Left lung (tissue), 10 donors: Measurements from ENCODE around the gene OR6K3. TPM values are rescaled to one million over a fixed set of nuclear protein-coding genes. Genes with fewer than 3 reads are reported as not detected.

Experiments
- ATAC-seq: fragments of 200-7000 bp; cut with Tn5 transposase; one replicate; pipeline ENCODE4 v1.9.1; 2020; ENCODE audit warnings: moderate library complexity
- DNase-seq, 4 donors: peaks; one replicate each; pipeline ENCODE4 v3.0.0-alpha.2; 2013 to 2020
- H3K27ac ChIP-seq, 2 donors: fragments of 200-600 bp; sonication (generic) in 1 of 2; one replicate each; pipeline versions ENCODE4 v1.5.0 to v1.8.0; 2020 to 2021
- H3K27me3 ChIP-seq, 2 donors: fragments of 200-600 bp; sonication (generic) in 1 of 2; one replicate each; pipeline versions ENCODE4 v1.5.0 to v1.8.0; 2020 to 2021
- H3K36me3 ChIP-seq, 2 donors: fragments of 200-600 bp; sonication (generic) in 1 of 2; one replicate each; pipeline versions ENCODE4 v1.5.0 to v1.8.0; 2020 to 2021
- H3K4me1 ChIP-seq, 2 donors: fragments of 200-600 bp; one replicate each; pipeline ENCODE4 v1.8.0; 2021
- H3K4me3 ChIP-seq, 2 donors: fragments of 200-600 bp; sonication (generic) in 1 of 2; one replicate each; pipeline versions ENCODE4 v1.5.0 to v1.8.0; 2020 to 2021; ENCODE audit warnings: mild to moderate bottlenecking in 1 of 2
- H3K9me3 ChIP-seq, 2 donors: fragments of 200-600 bp; sonication (generic) in 1 of 2; one replicate each; pipeline versions ENCODE4 v1.5.0 to v1.8.0; 2020 to 2021
- intact Hi-C, 2 donors: fragments of 100-400 bp; cut with DNase I; formaldehyde crosslinking; loops; one replicate each; pipeline versions ENCODE4 v1.11.2 to v1.14.2; 2022
- polyA plus RNA-seq, 6 donors: library from polyadenylated mRNA; unstranded; fragments of 120-200 nt; gene quantifications; one replicate each; pipeline ENCODE4 v1.2.1, GENCODE V29; 2013; ENCODE audit not compliant: insufficient read length in 6 of 6
- total RNA-seq, 2 donors: library from RNA; stranded (reverse); fragmentation: NEBNext Ultra II Directional; extraction: Animal tissue kit (Norgen Biotek cat#: 25700); gene quantifications; one replicate each; pipeline ENCODE4 v1.2.1, GENCODE V29; 2021
- TF ChIP-seq, protein P1 (sequence below), 2 donors: fragments of 200-600 bp; sonication (generic) in 1 of 2; IDR thresholded peaks; one replicate each; pipeline versions ENCODE4 v1.5.0 to v1.8.0; 2021; ENCODE audit warnings: antibody characterized with exemption in 2 of 2
- donor health status: DM: no; HTN: yes; CAD: no.
- donor health status: DM: no; HTN: no; CAD: no.

OR6K3 gene
- total and polyA plus RNA-seq, 8 donors, result 0.10 to 0.21 TPM; not detected in 6

DNA sequence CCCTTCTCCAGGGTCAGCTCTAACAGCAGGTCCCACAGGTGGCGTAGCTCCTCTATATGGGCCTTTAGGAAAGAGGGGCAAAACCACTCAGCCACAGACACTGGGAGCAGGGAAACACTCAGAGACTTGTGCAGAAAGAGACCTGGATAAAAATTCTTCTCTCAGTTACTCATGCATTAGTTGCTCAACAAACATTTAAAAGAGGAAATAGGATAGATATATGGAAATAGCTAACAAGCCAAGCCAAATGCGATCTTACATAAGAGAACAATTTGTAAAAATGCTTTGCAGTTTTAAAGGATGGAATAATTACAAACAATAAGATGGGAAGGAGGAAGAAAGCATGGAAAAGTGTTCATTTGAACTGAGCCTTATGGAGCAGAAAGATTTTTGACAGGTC, 38.9 kb downstream of the OR6K3 start:
- TF ChIP-seq, protein P1, sequence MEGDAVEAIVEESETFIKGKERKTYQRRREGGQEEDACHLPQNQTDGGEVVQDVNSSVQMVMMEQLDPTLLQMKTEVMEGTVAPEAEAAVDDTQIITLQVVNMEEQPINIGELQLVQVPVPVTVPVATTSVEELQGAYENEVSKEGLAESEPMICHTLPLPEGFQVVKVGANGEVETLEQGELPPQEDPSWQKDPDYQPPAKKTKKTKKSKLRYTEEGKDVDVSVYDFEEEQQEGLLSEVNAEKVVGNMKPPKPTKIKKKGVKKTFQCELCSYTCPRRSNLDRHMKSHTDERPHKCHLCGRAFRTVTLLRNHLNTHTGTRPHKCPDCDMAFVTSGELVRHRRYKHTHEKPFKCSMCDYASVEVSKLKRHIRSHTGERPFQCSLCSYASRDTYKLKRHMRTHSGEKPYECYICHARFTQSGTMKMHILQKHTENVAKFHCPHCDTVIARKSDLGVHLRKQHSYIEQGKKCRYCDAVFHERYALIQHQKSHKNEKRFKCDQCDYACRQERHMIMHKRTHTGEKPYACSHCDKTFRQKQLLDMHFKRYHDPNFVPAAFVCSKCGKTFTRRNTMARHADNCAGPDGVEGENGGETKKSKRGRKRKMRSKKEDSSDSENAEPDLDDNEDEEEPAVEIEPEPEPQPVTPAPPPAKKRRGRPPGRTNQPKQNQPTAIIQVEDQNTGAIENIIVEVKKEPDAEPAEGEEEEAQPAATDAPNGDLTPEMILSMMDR (IDR thresholded peaks at IDR 0.05), result no peak
- intact Hi-C loops, result no loop called here
- no peaks in the 10 kb centered on the region for H3K4me1 ChIP-seq
- H3K4me3 ChIP-seq, result no peak overlapping the region
- DNase-seq (no peak), ATAC-seq (no peak)
- H3K27me3 ChIP-seq, result no peaks in the 10 kb centered on the region
- no peak overlapping the region for H3K27ac ChIP-seq
- H3K36me3 ChIP-seq, result no peaks in the 10 kb centered on the region
- no peaks in the 10 kb centered on the region for H3K9me3 ChIP-seq

DNA sequence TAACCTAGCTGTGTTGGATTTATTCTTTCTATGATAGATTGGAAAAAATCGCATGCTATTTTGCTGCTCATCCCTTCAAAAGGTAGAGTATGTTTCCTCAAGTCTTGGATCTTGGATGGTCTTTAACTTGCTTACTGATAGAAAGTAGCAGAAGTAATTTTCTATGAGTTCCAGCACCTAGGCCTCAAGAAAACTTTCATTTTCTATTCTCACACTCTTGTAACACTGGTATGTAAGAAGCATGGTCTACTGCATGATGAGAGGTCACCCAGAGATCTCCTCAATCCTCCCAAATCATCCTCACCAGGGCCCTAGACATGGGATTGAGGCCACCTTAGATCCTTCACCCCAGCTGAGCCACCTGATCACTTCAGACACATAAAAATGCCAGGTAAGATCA, 41.2 kb downstream of the OR6K3 start:
- no peak overlapping the region for H3K27ac ChIP-seq
- no peaks in the 10 kb centered on the region for H3K27me3 ChIP-seq
- no peaks in the 10 kb centered on the region for H3K9me3 ChIP-seq
- DNase-seq (no peak), ATAC-seq (no peak)
- H3K4me1 ChIP-seq, result no peaks in the 10 kb centered on the region
- H3K36me3 ChIP-seq, result no peaks in the 10 kb centered on the region
- TF ChIP-seq, protein P1 (IDR thresholded peaks at IDR 0.05), result no peak
- no peak overlapping the region for H3K4me3 ChIP-seq
- intact Hi-C loops, result no loop called here

DNA sequence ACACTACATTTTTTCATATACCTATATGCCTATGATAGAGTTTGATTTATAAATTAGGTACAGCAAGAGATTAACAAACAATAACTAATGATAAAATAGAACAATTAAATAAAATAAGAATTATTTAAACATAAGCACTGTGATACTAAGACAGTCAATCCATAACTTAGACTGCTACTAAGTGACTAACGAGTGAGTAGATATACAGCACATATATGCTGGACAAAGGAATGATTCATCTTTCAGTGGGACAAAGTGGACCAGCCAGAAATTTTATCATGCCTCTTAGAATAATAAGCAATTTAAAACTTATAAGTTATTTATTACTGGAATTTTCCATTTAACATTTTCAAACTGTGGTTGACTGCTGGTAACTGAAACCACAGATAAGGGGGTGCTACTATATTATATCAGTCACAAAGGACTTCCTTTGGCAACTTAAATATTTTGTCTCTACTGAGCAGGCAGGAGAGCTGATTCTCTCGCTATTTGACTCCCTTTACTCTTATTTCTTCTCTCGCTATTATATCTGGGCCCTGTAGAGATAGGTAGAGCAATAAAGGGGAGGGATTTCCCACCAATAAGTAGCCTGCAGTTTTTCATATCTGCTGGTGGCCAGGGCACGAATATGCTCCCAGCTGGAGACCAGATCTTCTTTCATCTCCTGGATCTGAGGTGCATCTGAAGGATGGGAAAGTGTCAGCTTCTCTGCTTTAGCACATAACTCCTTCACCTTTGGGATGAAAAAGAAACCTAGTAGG, 44.8 kb downstream of the OR6K3 start:
- Histone ChIP-seq H3K27ac (no peak overlapping the region), H3K9me3 (no peaks in the 10 kb centered on the region), H3K4me1 (no peaks in the 10 kb centered on the region), H3K36me3 (no peaks in the 10 kb centered on the region), H3K27me3 (no peaks in the 10 kb centered on the region), H3K4me3 (no peak overlapping the region)
- TF ChIP-seq, protein P1 (IDR thresholded peaks at IDR 0.05), result no peak
- no peak for ATAC-seq
- no peak for DNase-seq
- intact Hi-C loops, result no loop called here

- no peak overlapping the region for H3K27ac ChIP-seq
- DNase-seq (no peak), ATAC-seq (no peak)
- no peaks in the 10 kb centered on the region for H3K9me3 ChIP-seq
- no peak overlapping the region for H3K4me3 ChIP-seq
- H3K27me3 ChIP-seq, result no peaks in the 10 kb centered on the region
- no peaks in the 10 kb centered on the region for H3K36me3 ChIP-seq
- intact Hi-C loops, result no loop called here
- TF ChIP-seq, protein P1 (IDR thresholded peaks at IDR 0.05), result no peak
- no peaks in the 10 kb centered on the region for H3K4me1 ChIP-seq
Measured at GRCh38 chr1:158674302-158674701, 46.2 kb downstream of the OR6K3 start.

Other genes with a start within 250 kb of the OR6K3 start
- gene OR10R2, start 248.5 kb downstream of the OR6K3 start, total RNA-seq, result not detected
- not detected for gene OR10R2, start 248.5 kb downstream of the OR6K3 start, polyA plus RNA-seq
- gene OR6Y1, start 166.3 kb downstream of the OR6K3 start, total RNA-seq, result not detected
- gene OR6Y1, start 166.3 kb downstream of the OR6K3 start, polyA plus RNA-seq, result not detected
- not detected for gene OR6P1, start 150.1 kb downstream of the OR6K3 start, total RNA-seq
- not detected for gene OR6P1, start 150.1 kb downstream of the OR6K3 start, polyA plus RNA-seq
- not detected for gene OR10X1, start 140.8 kb downstream of the OR6K3 start, total RNA-seq
- gene OR10X1, start 140.8 kb downstream of the OR6K3 start, polyA plus RNA-seq, result not detected
- not detected for gene OR10Z1, start 115.5 kb downstream of the OR6K3 start, total RNA-seq
- gene OR10Z1, start 115.5 kb downstream of the OR6K3 start, polyA plus RNA-seq, result under 1 TPM; 0.17 to 0.38 (median 0.23) TPM
- under 1 TPM; 0.06 to 0.45 TPM for gene SPTA1, start 34.0 kb downstream of the OR6K3 start, total RNA-seq
- gene SPTA1, start 34.0 kb downstream of the OR6K3 start, polyA plus RNA-seq, result 10 to 100 TPM in 2 of 6 donors, 1 to 10 TPM in 4; 8.3 to 13.3 (median 9.8) TPM
- gene OR6K2, start 20.1 kb downstream of the OR6K3 start, total RNA-seq, result not detected
- not detected for gene OR6K2, start 20.1 kb downstream of the OR6K3 start, polyA plus RNA-seq
- gene OR6K6, start 34.0 kb upstream of the OR6K3 start, total RNA-seq, result not detected
- gene OR6K6, start 34.0 kb upstream of the OR6K3 start, polyA plus RNA-seq, result not detected
- under 1 TPM in 1 of 2 donors, not detected in 1; 0.26 TPM for gene OR6N1, start 51.5 kb upstream of the OR6K3 start, total RNA-seq
- not detected for gene OR6N1, start 51.5 kb upstream of the OR6K3 start, polyA plus RNA-seq
- gene OR6N2, start 60.5 kb upstream of the OR6K3 start, total RNA-seq, result under 1 TPM in 1 of 2 donors, not detected in 1; 0.08 TPM
- not detected for gene OR6N2, start 60.5 kb upstream of the OR6K3 start, polyA plus RNA-seq
- 10 to 100 TPM; 21.9 to 82.3 TPM for gene MNDA, start 110.6 kb upstream of the OR6K3 start, total RNA-seq
- 1 to 10 TPM; 5.1 to 7.4 (median 6.1) TPM for gene MNDA, start 110.6 kb upstream of the OR6K3 start, polyA plus RNA-seq
- 1 to 10 TPM; 2.5 to 3.5 TPM for gene PYHIN1, start 210.8 kb upstream of the OR6K3 start, total RNA-seq
- gene PYHIN1, start 210.8 kb upstream of the OR6K3 start, polyA plus RNA-seq, result 1 to 10 TPM in 3 of 6 donors, under 1 TPM in 3; 0.53 to 1.5 (median 1.1) TPM